Mesenchymal stem cell (in vitro differentiated cells and primary cell): ENCODE data around the gene STAT1.
"Not testable (repeated sequence)": the region's sequence is repeated elsewhere in the genome, so short reads cannot be mapped to it uniquely, and the experiment has no call there.

Experiments used
- DNase-seq: peaks from one replicate; pipeline ENCODE4 v3.0.0-alpha.2; 2013
- H2AFZ ChIP-seq: one replicate; pipeline ENCODE4 v1.6.1; 2013; ENCODE audit warnings: low read depth, mild to moderate bottlenecking, control low read depth, inconsistent platforms, low read length, moderate library complexity
- H2AK5ac ChIP-seq: 2 replicates; pipeline ENCODE4 v1.6.1; 2013; ENCODE audit warnings: low read length, moderate library complexity, mild to moderate bottlenecking, inconsistent platforms; ENCODE audit not compliant: severe bottlenecking
- H2BK120ac ChIP-seq: one replicate; pipeline ENCODE4 v1.6.1; 2013; ENCODE audit warnings: low read depth, mild to moderate bottlenecking, inconsistent platforms, low read length, moderate library complexity
- H2BK12ac ChIP-seq, 2 experiments: one replicate each; pipeline ENCODE4 v1.6.1; 2013; ENCODE audit warnings: inconsistent platforms in 2 of 2, low read length in 2 of 2, mild to moderate bottlenecking in 2 of 2, moderate library complexity in 2 of 2, control low read depth in 1 of 2
- H2BK15ac ChIP-seq: one replicate; pipeline ENCODE4 v1.6.1; 2013; ENCODE audit warnings: mild to moderate bottlenecking, low read depth, inconsistent platforms; ENCODE audit not compliant: poor library complexity, severe bottlenecking
- H2BK5ac ChIP-seq: 2 replicates; pipeline ENCODE4 v1.6.1; 2013; ENCODE audit warnings: low read depth, mild to moderate bottlenecking, low read length, control low read depth, inconsistent platforms; ENCODE audit not compliant: poor library complexity, severe bottlenecking
- H3K14ac ChIP-seq, 2 experiments: one replicate each; pipeline ENCODE4 v1.6.1; 2013; ENCODE audit warnings: inconsistent platforms in 2 of 2, low read length in 2 of 2, control low read depth in 1 of 2, mild to moderate bottlenecking in 1 of 2, moderate library complexity in 1 of 2
- H3K18ac ChIP-seq, 2 experiments: one replicate each; pipeline ENCODE4 v1.6.1; 2013; ENCODE audit warnings: inconsistent platforms in 2 of 2, low read length in 2 of 2, control low read depth in 1 of 2, low read depth in 1 of 2, mild to moderate bottlenecking in 1 of 2
- H3K23ac ChIP-seq, 2 experiments: one replicate each; pipeline ENCODE4 v1.6.1; 2013; ENCODE audit warnings: inconsistent platforms in 2 of 2, low read length in 2 of 2, mild to moderate bottlenecking in 2 of 2, moderate library complexity in 2 of 2, control low read depth in 1 of 2
- H3K27ac ChIP-seq: 2 replicates; pipeline ENCODE4 v1.5.1; 2013; ENCODE audit warnings: mild to moderate bottlenecking, moderate library complexity, low read length, control low read depth, inconsistent platforms; ENCODE audit not compliant: poor library complexity, severe bottlenecking
- H3K27me3 ChIP-seq, 2 experiments: 2 replicates each; pipeline versions ENCODE4 v1.6.1 to v1.7.0; 2013; ENCODE audit warnings: low read length in 2 of 2, mild to moderate bottlenecking in 2 of 2, moderate library complexity in 2 of 2, control low read depth in 1 of 2, inconsistent platforms in 1 of 2; ENCODE audit not compliant: control insufficient read depth in 1 of 2, insufficient read depth in 1 of 2
- H3K36me3 ChIP-seq, 2 experiments: 2 replicates each; pipeline versions ENCODE4 v1.6.1 to v1.7.0; 2013; ENCODE audit warnings: low read length in 2 of 2, control low read depth in 1 of 2, inconsistent platforms in 1 of 2, low read depth in 1 of 2, mild to moderate bottlenecking in 1 of 2; ENCODE audit not compliant: insufficient read depth in 2 of 2, control insufficient read depth in 1 of 2
- H3K4ac ChIP-seq, 2 experiments: one replicate each; pipeline ENCODE4 v1.6.1; 2013; ENCODE audit warnings: inconsistent platforms in 2 of 2, low read length in 2 of 2, mild to moderate bottlenecking in 2 of 2, moderate library complexity in 2 of 2, control low read depth in 1 of 2, low read depth in 1 of 2
- H3K4me1 ChIP-seq: 2 replicates; pipeline ENCODE4 v1.6.1; 2013; ENCODE audit warnings: low read depth, low read length, control low read depth; ENCODE audit not compliant: control insufficient read depth, insufficient read depth
- H3K4me2 ChIP-seq: 2 replicates; pipeline ENCODE4 v1.6.1; 2013; ENCODE audit warnings: low read length, mild to moderate bottlenecking, inconsistent platforms; ENCODE audit not compliant: poor library complexity, severe bottlenecking
- H3K4me3 ChIP-seq, 2 experiments: 2 replicates each; pipeline versions ENCODE4 v1.5.1 to v1.7.0; 2013; ENCODE audit warnings: low read length in 2 of 2, mild to moderate bottlenecking in 2 of 2, control low read depth in 1 of 2, low read depth in 1 of 2; ENCODE audit not compliant: insufficient read depth in 1 of 2
- H3K79me1 ChIP-seq: replicated peaks from 2 replicates; pipeline ENCODE4 v1.6.1; 2013; ENCODE audit warnings: mild to moderate bottlenecking, control low read depth, low read length, inconsistent platforms; ENCODE audit not compliant: poor library complexity, severe bottlenecking
- H3K9ac ChIP-seq: 2 replicates; pipeline ENCODE4 v1.7.0; 2013; ENCODE audit warnings: mild to moderate bottlenecking, low read length, moderate library complexity
- H3K9me3 ChIP-seq: 2 replicates; pipeline ENCODE4 v1.7.0; 2013; ENCODE audit warnings: mild to moderate bottlenecking, low read length; ENCODE audit not compliant: control insufficient read depth
- H4K8ac ChIP-seq: one replicate; pipeline ENCODE4 v1.6.1; 2013; ENCODE audit warnings: inconsistent platforms, mild to moderate bottlenecking, low read length, moderate library complexity
- H4K91ac ChIP-seq: one replicate; pipeline ENCODE4 v1.6.1; 2013; ENCODE audit warnings: mild to moderate bottlenecking, low read length, inconsistent platforms
- WGBS: methylation state at CpG from one replicate; pipeline ENCODE4 v1.1.7; 2013; ENCODE audit warnings: mixed read lengths; 5-methylcytosine and 5-hydroxymethylcytosine counted together

The STAT1 gene

GRCh38 chr2:190964170-190964795, 49.7 kb downstream of the STAT1 start:
- Histone ChIP-seq H3K27ac (no peak overlapping the region), H3K36me3 (peaks cover 9 to 92% of the 10 kb centered on the region in 2 experiments), H3K23ac (no peak overlapping the region), H2AFZ (no peak overlapping the region), H2BK15ac (no peak overlapping the region), H3K4me2 (no peak overlapping the region), H3K9me3 (no peaks in the 10 kb centered on the region), H2BK12ac (no peak overlapping the region), H3K4ac (no peak overlapping the region), H3K9ac (no peak overlapping the region), H2BK120ac (no peak overlapping the region), H4K91ac (no peak overlapping the region), H4K8ac (no peak overlapping the region), H3K4me1 (peaks cover 3% of the 10 kb centered on the region), H3K79me1 (no peaks in the 10 kb centered on the region), H3K14ac (no peak overlapping the region), H3K4me3 (no peak overlapping the region), H3K27me3 (no peaks in the 10 kb centered on the region), H2BK5ac (no peak overlapping the region), H2AK5ac (no peak overlapping the region), H3K18ac (no peak overlapping the region)
- WGBS, result 94% methylated on average over 4 of the region's 6 CpGs
- no peak for DNase-seq

GRCh38 chr2:190963088-190963487, 50.9 kb downstream of the STAT1 start:
- no peak overlapping the region for H3K4me3 ChIP-seq
- H3K9me3 ChIP-seq, result no peaks in the 10 kb centered on the region
- H3K18ac ChIP-seq, result no peak overlapping the region
- H3K36me3 ChIP-seq, result peaks cover 9 to 80% of the 10 kb centered on the region in 2 experiments
- no peak overlapping the region for H3K27ac ChIP-seq
- no peak overlapping the region for H3K23ac ChIP-seq
- 100% methylated on average over 1 of the region's 2 CpGs for WGBS
- no peak overlapping the region for H3K4ac ChIP-seq
- H3K4me2 ChIP-seq, result no peak overlapping the region
- H2BK5ac ChIP-seq, result no peak overlapping the region
- no peak overlapping the region for H2BK120ac ChIP-seq
- no peaks in the 10 kb centered on the region for H3K27me3 ChIP-seq
- peaks cover 3% of the 10 kb centered on the region for H3K4me1 ChIP-seq
- no peak overlapping the region for H2BK12ac ChIP-seq
- no peak overlapping the region for H4K8ac ChIP-seq
- H2AFZ ChIP-seq, result no peak overlapping the region
- H2BK15ac ChIP-seq, result no peak overlapping the region
- H2AK5ac ChIP-seq, result no peak overlapping the region
- H3K79me1 ChIP-seq, result no peaks in the 10 kb centered on the region
- no peak overlapping the region for H3K9ac ChIP-seq
- no peak overlapping the region for H4K91ac ChIP-seq
- no peak for DNase-seq
- H3K14ac ChIP-seq, result no peak overlapping the region

- DNase-seq, result peak; percentile 52
- no peak overlapping the region for H3K4me3 ChIP-seq
- H3K4ac ChIP-seq, result no peak overlapping the region
- WGBS, result 49% methylated on average over 2 of the region's 2 CpGs
- no peak overlapping the region for H2BK12ac ChIP-seq
- H3K36me3 ChIP-seq, result peaks cover 9 to 69% of the 10 kb centered on the region in 2 experiments
- H2AK5ac ChIP-seq, result no peak overlapping the region
- H3K23ac ChIP-seq, result no peak overlapping the region
- no peak overlapping the region for H3K14ac ChIP-seq
- no peak overlapping the region for H3K9ac ChIP-seq
- H4K8ac ChIP-seq, result no peak overlapping the region
- H3K18ac ChIP-seq, result no peak overlapping the region
- H3K4me2 ChIP-seq, result no peak overlapping the region
- H3K79me1 ChIP-seq, result no peaks in the 10 kb centered on the region
- H4K91ac ChIP-seq, result no peak overlapping the region
- H2BK15ac ChIP-seq, result no peak overlapping the region
- H2AFZ ChIP-seq, result no peak overlapping the region
- no peak overlapping the region for H2BK5ac ChIP-seq
- H3K4me1 ChIP-seq, result peaks cover 3% of the 10 kb centered on the region
- no peaks in the 10 kb centered on the region for H3K27me3 ChIP-seq
- H3K9me3 ChIP-seq, result no peaks in the 10 kb centered on the region
- no peak overlapping the region for H2BK120ac ChIP-seq
- peak overlapping the region; percentile 53 for H3K27ac ChIP-seq
Measured at GRCh38 chr2:190961918-190962487, 52.0 kb downstream of the STAT1 start.

GRCh38 chr2:190961117-190961516, 52.9 kb downstream of the STAT1 start:
- DNase-seq, H2BK12ac ChIP-seq, H3K4me2 ChIP-seq: not testable (repeated sequence)

More at GRCh38 chr2:190961117-190961516, 52.9 kb downstream of the STAT1 start:
- H3K9me3 ChIP-seq, H3K4ac ChIP-seq, H3K18ac ChIP-seq, H3K27me3 ChIP-seq, H3K23ac ChIP-seq, H3K14ac ChIP-seq, H2BK15ac ChIP-seq, H3K79me1 ChIP-seq, H3K9ac ChIP-seq, H2BK120ac ChIP-seq, H3K4me1 ChIP-seq, H3K4me3 ChIP-seq, H4K8ac ChIP-seq, H2AFZ ChIP-seq, H4K91ac ChIP-seq, H2BK5ac ChIP-seq, H2AK5ac ChIP-seq, H3K27ac ChIP-seq: not testable (repeated sequence)
- peaks cover 6 to 60% of the 10 kb centered on the region in 2 experiments for H3K36me3 ChIP-seq
- 98% methylated on average over 4 of the region's 5 CpGs for WGBS
